GM12878 (cell line): ENCODE data around the gene ACVR1. TPM values are rescaled to one million over a fixed set of nuclear protein-coding genes. Genes with fewer than 3 reads are reported as not detected.

ENCODE experiments used
- ATAC-seq: fragments of 200-7000 bp; cut with Tn5 transposase; 3 replicates; pipeline ENCODE4 v1.9.1; 2020; ENCODE audit warnings: mild to moderate bottlenecking, moderate library complexity
- BruUV-seq: library from RNA; stranded (reverse); fragments of 400-500 nt; replicated peaks from 2 replicates; lab custom pipeline; 2021; lab: Mats Ljungman, UMichigan
- CTCF ChIA-PET: fragments of 300-600 bp; sonication (Branson Sonifier 250); formaldehyde crosslinking; extraction: SDS; loops from one replicate; lab custom pipeline; 2021; ENCODE audit warnings: inconsistent platforms; lab: Yijun Ruan, JAX
- POLR2A ChIA-PET: fragments of 350-600 bp; formaldehyde crosslinking; extraction: SDS; loops from one replicate; lab custom pipeline; 2021; ENCODE audit warnings: inconsistent platforms; lab: Charles Lee
- RAD21 ChIA-PET: fragments of 300-600 bp; sonication (Branson Sonifier 250); formaldehyde crosslinking; loops from one replicate; lab custom pipeline; 2023; ENCODE audit warnings: antibody characterized with exemption; ENCODE audit not compliant: unreplicated experiment; lab: Charles Lee
- SMC1A ChIA-PET: fragments of 300-600 bp; sonication (Branson Sonifier 250); formaldehyde crosslinking; loops from one replicate; lab custom pipeline; 2023; ENCODE audit not compliant: unreplicated experiment, uncharacterized antibody; lab: Charles Lee
- DNase-seq: peaks from one replicate; pipeline ENCODE4 v3.0.0-alpha.2; 2011; ENCODE audit warnings: low read depth, low spot score
- FAIRE-seq: peaks from 3 replicates; lab custom pipeline; 2011; peaks lifted over from hg19 to GRCh38; lab: Jason Lieb, UNC
- H2AFZ ChIP-seq: 2 replicates; pipeline ENCODE4 v1.6.0; 2011; ENCODE audit warnings: low read depth, low read length, control low read depth; ENCODE audit not compliant: control insufficient read depth
- H3K27ac ChIP-seq: 2 replicates; pipeline ENCODE4 v1.5.1; 2011; ENCODE audit warnings: control low read depth; ENCODE audit not compliant: control insufficient read depth, insufficient read depth
- H3K27me3 ChIP-seq, 2 experiments: replicated peaks in 1 of 2; 2 replicates each; pipeline versions ENCODE4 v1.6.0 to v1.6.1; 2011; ENCODE audit warnings: low read length in 1 of 2; ENCODE audit not compliant: control insufficient read depth in 2 of 2, insufficient read depth in 2 of 2
- H3K36me3 ChIP-seq, 2 experiments: 2 replicates each; pipeline ENCODE4 v1.5.1; 2011; ENCODE audit warnings: low read length in 1 of 2; ENCODE audit not compliant: control insufficient read depth in 2 of 2, insufficient read depth in 2 of 2
- H3K4me1 ChIP-seq: 2 replicates; pipeline ENCODE4 v1.6.1; 2011; ENCODE audit warnings: mild to moderate bottlenecking, low read length, moderate library complexity, mixed read lengths; ENCODE audit not compliant: control insufficient read depth, insufficient read depth
- H3K4me2 ChIP-seq: 2 replicates; pipeline ENCODE4 v1.6.0; 2011; ENCODE audit warnings: control low read depth; ENCODE audit not compliant: control insufficient read depth, insufficient read depth
- H3K4me3 ChIP-seq: fragments of 200-600 bp; sonication (generic); 2 replicates; pipeline ENCODE4 v1.5.1; 2016
- H3K79me2 ChIP-seq: 2 replicates; pipeline ENCODE4 v1.6.0; 2011; ENCODE audit warnings: low read length; ENCODE audit not compliant: control insufficient read depth, insufficient read depth
- H3K9ac ChIP-seq: 2 replicates; pipeline ENCODE4 v1.8.0; 2011; ENCODE audit warnings: low read length, control low read depth, mixed read lengths; ENCODE audit not compliant: control insufficient read depth, insufficient read depth
- H3K9me3 ChIP-seq: replicated peaks from 3 replicates; pipeline ENCODE4 v1.5.1; 2011; ENCODE audit warnings: mild to moderate bottlenecking, low read length; ENCODE audit not compliant: control insufficient read depth, insufficient read depth
- H4K20me1 ChIP-seq: 2 replicates; pipeline ENCODE4 v1.6.0; 2011; ENCODE audit not compliant: control insufficient read depth, insufficient read depth
- ATF3 ChIP-seq: IDR thresholded peaks from 2 replicates; pipeline ENCODE4 v1.6.1; 2011; ENCODE audit warnings: low read depth, mild to moderate bottlenecking, low read length, moderate library complexity, borderline replicate concordance; ENCODE audit errors: extremely low read depth
- BRCA1 ChIP-seq: IDR thresholded peaks from 2 replicates; pipeline ENCODE4 v1.6.1; 2011; ENCODE audit warnings: low read depth, low read length, improper control_type of control experiment
- CHD2 ChIP-seq: IDR thresholded peaks from 2 replicates; pipeline ENCODE4 v1.6.1; 2011; ENCODE audit warnings: low read depth, low read length, improper control_type of control experiment, borderline replicate concordance
- FOS ChIP-seq: IDR thresholded peaks from 3 replicates; pipeline ENCODE4 v1.6.1; 2011; ENCODE audit warnings: borderline replicate concordance; ENCODE audit not compliant: insufficient read length; ENCODE audit errors: extremely low read depth
- FOXK2 ChIP-seq: fragments of 450-650 bp; IDR thresholded peaks from 2 replicates; pipeline ENCODE4 v1.6.1; 2017; ENCODE audit warnings: mild to moderate bottlenecking, moderate library complexity
- HDAC2 ChIP-seq: fragments of 200-600 bp; sonication (generic); IDR thresholded peaks from 2 replicates; pipeline ENCODE4 v1.6.1; 2017
- JUNB ChIP-seq: IDR thresholded peaks from 2 replicates; pipeline ENCODE4 v1.6.1; 2016; ENCODE audit warnings: antibody characterized with exemption, mild to moderate bottlenecking
- MXI1 ChIP-seq: fragments of 150-350 bp; IDR thresholded peaks from 2 replicates; pipeline ENCODE4 v1.6.1; 2011; ENCODE audit warnings: low read depth, mild to moderate bottlenecking, inconsistent platforms, low read length, improper control_type of control experiment
- PAX5 ChIP-seq: IDR thresholded peaks from 2 replicates; pipeline ENCODE4 v1.6.1; 2011; ENCODE audit warnings: low read depth, low read length, borderline replicate concordance
- PAX8 ChIP-seq: fragments of 450-650 bp; IDR thresholded peaks from 2 replicates; pipeline ENCODE4 v1.6.1; 2017; ENCODE audit warnings: mild to moderate bottlenecking, moderate library complexity
- PML ChIP-seq: IDR thresholded peaks from 2 replicates; pipeline ENCODE4 v1.6.1; 2012; ENCODE audit warnings: low read length, inconsistent platforms
- POLR2AphosphoS5 ChIP-seq: IDR thresholded peaks from 2 replicates; pipeline ENCODE4 v1.6.1; 2011; ENCODE audit warnings: mild to moderate bottlenecking, low read length, inconsistent platforms
- SKIL ChIP-seq: fragments of 450-650 bp; IDR thresholded peaks from 2 replicates; pipeline ENCODE4 v1.6.1; 2017; ENCODE audit warnings: mild to moderate bottlenecking, low read depth, inconsistent platforms; ENCODE audit not compliant: poor library complexity, severe bottlenecking
- ZBTB33 ChIP-seq: fragments of 450-650 bp; IDR thresholded peaks from 2 replicates; pipeline ENCODE4 v1.6.1; 2017; ENCODE audit warnings: mild to moderate bottlenecking
- WGBS: methylation state at CpG from one replicate; pipeline ENCODE4 v1.1.6; 2016; ENCODE audit warnings: low lambda C conversion rate; ENCODE audit not compliant: insufficient replicate concordance, insufficient coverage; ENCODE audit errors: missing lambda C conversion rate; 5-methylcytosine and 5-hydroxymethylcytosine counted together
- in situ Hi-C: fragments of 300-500 bp; cut with MboI; formaldehyde crosslinking; loops from 9 replicates; pipeline ENCODE4 v1.14.3; 2018; ENCODE audit warnings: mixed read lengths
- intact Hi-C: fragments of 100-400 bp; cut with micrococcal nuclease; formaldehyde crosslinking; loops from one replicate; pipeline ENCODE4 v1.14.2; 2022; ENCODE audit not compliant: unreplicated experiment
- polyA plus RNA-seq, 11 experiments: library from polyadenylated mRNA; depleted of rRNA in 4 of 11; unstranded in 6 of 11; stranded (reverse) in 5 of 11; fragments of >200 nt; fragmentation: Nextera tagmentation in 4 of 11; fragmentation: Illumina TruSeq in 1 of 11; extraction: Ambion mirVana in 4 of 11; extraction: Trizol in 1 of 11; gene quantifications; 1 replicate in 1 of 11; 2 replicates in 10 of 11; pipeline versions ENCODE4 v1.2.1 to v1.2.3, GENCODE V29; 2011 to 2016; ENCODE audit warnings: inconsistent platforms in 2 of 11, missing spikeins in 2 of 11, low read depth in 1 of 11
- total RNA-seq, 4 experiments: library from RNA; depleted of rRNA in 3 of 4; stranded (reverse); fragments of >200 nt in 3 of 4; fragmentation: Illumina TruSeq in 1 of 4; extraction: Trizol in 1 of 4; gene quantifications; 2 replicates each; pipeline versions ENCODE4 v1.2.1 to v1.2.3, GENCODE V29; 2013 to 2021
- TF ChIP-seq, protein P1 (sequence below): fragments of 450-650 bp; IDR thresholded peaks from 2 replicates; pipeline ENCODE4 v1.6.1; 2016; ENCODE audit warnings: mild to moderate bottlenecking, moderate library complexity, borderline replicate concordance

Gene ACVR1
- total and polyA plus RNA-seq, 10 of the 15 experiments (the other 5 are each of a cell fraction or from before 2014, with no cell fraction given) = 0.06 to 0.24 (median 0.14) TPM; not detected in 4

DNA sequence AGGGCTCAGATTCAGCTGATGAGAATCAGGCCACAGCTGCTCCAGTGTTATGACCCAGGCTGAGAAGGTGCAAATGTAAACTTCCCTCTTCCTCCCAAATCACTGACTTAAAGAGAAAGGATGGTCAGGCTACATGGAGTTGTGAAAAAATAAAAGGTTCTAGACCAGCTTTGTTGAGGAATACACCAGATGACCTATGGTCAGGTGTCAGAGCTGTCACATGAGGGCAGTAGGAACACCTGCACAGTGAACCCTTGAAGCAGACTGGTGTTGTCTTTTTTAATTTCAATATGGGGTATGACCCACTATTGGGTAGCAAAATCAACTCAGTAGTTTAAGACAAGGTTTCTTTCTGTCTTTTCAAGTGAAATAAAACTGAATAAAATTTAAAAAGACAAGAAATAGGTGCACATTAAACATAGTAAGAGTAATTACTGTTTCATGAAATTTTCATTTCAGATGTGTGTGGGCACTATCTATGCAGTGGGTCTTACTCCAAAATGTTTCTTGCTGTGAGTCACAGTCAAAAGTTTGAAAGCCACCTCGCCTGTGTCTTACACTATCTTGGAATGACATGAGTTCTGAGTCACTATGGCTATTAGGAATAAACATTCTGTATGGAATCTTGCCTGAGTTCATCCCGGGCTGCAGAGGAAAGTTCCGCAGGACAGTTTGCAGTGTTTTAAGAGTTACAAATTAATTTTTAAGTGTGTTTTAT, 83.6 kb downstream of the ACVR1 start:
- no TSS peak for BruUV-seq
- no peak for FAIRE-seq
- CTCF ChIA-PET = no interaction called here
- H3K9me3 ChIP-seq = no peaks in the 10 kb centered on the region
- intact Hi-C loops (no loop called here), in situ Hi-C loops (no loop called here)
- TF ChIP-seq PML (no peak), PAX5 (no peak), BRCA1 (no peak), FOXK2 (no peak), FOS (no peak), PAX8 (no peak), ZBTB33 (no peak), SKIL (no peak), JUNB (no peak), ATF3 (no peak), MXI1 (no peak), CHD2 (no peak), POLR2AphosphoS5 (no peak), HDAC2 (no peak)
- TF ChIP-seq, protein P1, sequence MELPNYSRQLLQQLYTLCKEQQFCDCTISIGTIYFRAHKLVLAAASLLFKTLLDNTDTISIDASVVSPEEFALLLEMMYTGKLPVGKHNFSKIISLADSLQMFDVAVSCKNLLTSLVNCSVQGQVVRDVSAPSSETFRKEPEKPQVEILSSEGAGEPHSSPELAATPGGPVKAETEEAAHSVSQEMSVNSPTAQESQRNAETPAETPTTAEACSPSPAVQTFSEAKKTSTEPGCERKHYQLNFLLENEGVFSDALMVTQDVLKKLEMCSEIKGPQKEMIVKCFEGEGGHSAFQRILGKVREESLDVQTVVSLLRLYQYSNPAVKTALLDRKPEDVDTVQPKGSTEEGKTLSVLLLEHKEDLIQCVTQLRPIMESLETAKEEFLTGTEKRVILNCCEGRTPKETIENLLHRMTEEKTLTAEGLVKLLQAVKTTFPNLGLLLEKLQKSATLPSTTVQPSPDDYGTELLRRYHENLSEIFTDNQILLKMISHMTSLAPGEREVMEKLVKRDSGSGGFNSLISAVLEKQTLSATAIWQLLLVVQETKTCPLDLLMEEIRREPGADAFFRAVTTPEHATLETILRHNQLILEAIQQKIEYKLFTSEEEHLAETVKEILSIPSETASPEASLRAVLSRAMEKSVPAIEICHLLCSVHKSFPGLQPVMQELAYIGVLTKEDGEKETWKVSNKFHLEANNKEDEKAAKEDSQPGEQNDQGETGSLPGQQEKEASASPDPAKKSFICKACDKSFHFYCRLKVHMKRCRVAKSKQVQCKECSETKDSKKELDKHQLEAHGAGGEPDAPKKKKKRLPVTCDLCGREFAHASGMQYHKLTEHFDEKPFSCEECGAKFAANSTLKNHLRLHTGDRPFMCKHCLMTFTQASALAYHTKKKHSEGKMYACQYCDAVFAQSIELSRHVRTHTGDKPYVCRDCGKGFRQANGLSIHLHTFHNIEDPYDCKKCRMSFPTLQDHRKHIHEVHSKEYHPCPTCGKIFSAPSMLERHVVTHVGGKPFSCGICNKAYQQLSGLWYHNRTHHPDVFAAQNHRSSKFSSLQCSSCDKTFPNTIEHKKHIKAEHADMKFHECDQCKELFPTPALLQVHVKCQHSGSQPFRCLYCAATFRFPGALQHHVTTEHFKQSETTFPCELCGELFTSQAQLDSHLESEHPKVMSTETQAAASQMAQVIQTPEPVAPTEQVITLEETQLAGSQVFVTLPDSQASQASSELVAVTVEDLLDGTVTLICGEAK = no peak
- no peak for DNase-seq
- H2AFZ ChIP-seq = no peak overlapping the region
- no peaks in the 10 kb centered on the region for H4K20me1 ChIP-seq
- H3K27ac ChIP-seq = no peak overlapping the region
- H3K36me3 ChIP-seq = no peaks in the 10 kb centered on the region
- 59% methylated on average over 3 of the region's 3 CpGs for WGBS
- no peaks in the 10 kb centered on the region for H3K4me1 ChIP-seq
- no peak overlapping the region for H3K4me2 ChIP-seq
- no peak overlapping the region for H3K4me3 ChIP-seq
- RAD21 ChIA-PET = no interaction called here
- no peak overlapping the region for H3K9ac ChIP-seq
- no peaks in the 10 kb centered on the region; a peak in 1 of 4 replicates for H3K27me3 ChIP-seq
- POLR2A ChIA-PET = no interaction called here
- no peak for ATAC-seq
- SMC1A ChIA-PET = no interaction called here
- H3K79me2 ChIP-seq = no peaks in the 10 kb centered on the region
